Measurements from ENCODE around the gene PROZ.

The PROZ gene

GRCh38 chr13:113148940-113149503 is 9.4 kb upstream of the PROZ start:
- Histone ChIP-seq H3K4me3 (ENCODE audit: low read depth, low read length) (no peak overlapping the region), H3K9me3 (ENCODE audit: control insufficient read depth, insufficient read depth, low read depth, low read length) (no peaks in the 10 kb centered on the region), H3K36me3 (ENCODE audit: control insufficient read depth in 2 of 2, insufficient read depth in 1 of 2, low read length in 2 of 2) (no peaks in the 10 kb centered on the region), H3K4me1 (ENCODE audit: control insufficient read depth, insufficient read depth, low read length) (no peaks in the 10 kb centered on the region; the same call in 1 of the 2 replicates), H3K27ac (ENCODE audit: extremely low read depth, low read depth, low read length) (no peak overlapping the region)
- CTCF ChIA-PET: no interaction called here
- POLR2A ChIA-PET: no interaction called here
- TF ChIP-seq PBX3 (CRISPR knock-in tag; IDR thresholded peaks at IDR 0.05): no peak
- TF ChIP-seq ZNF416 (tag by site-specific recombination; IDR thresholded peaks at IDR 0.05): no peak
- no peak for TF ChIP-seq ZBTB26 (tag by site-specific recombination; optimal IDR thresholded peaks at IDR 0.05)
- TF ChIP-seq ZNF223 (tag by site-specific recombination; IDR thresholded peaks at IDR 0.05): no peak
- no peak for TF ChIP-seq ZNF433 (tag by site-specific recombination; IDR thresholded peaks at IDR 0.05; ENCODE audit: low read depth)
- no peak for TF ChIP-seq ZNF555 (tag by site-specific recombination; conservative IDR thresholded peaks at IDR 0.05)
- TF ChIP-seq RBAK (tag by site-specific recombination; IDR thresholded peaks at IDR 0.05): no peak
- no peak for TF ChIP-seq ZNF571 (tag by site-specific recombination; IDR thresholded peaks at IDR 0.05)
- no peak for TF ChIP-seq ZNF473 (tag by site-specific recombination; IDR thresholded peaks at IDR 0.05)
- no peak for TF ChIP-seq KLF7 (tag by site-specific recombination; IDR thresholded peaks at IDR 0.05; ENCODE audit: borderline replicate concordance)
- no peak for TF ChIP-seq ZNF549 (tag by site-specific recombination; IDR thresholded peaks at IDR 0.05)
- TF ChIP-seq ZNF239 (tag by site-specific recombination; IDR thresholded peaks at IDR 0.05): no peak
- TF ChIP-seq ZNF248 (tag by site-specific recombination; IDR thresholded peaks at IDR 0.05): no peak
- TF ChIP-seq WT1 (tag by site-specific recombination; IDR thresholded peaks at IDR 0.05): no peak
- TF ChIP-seq ZNF76 (tag by site-specific recombination; IDR thresholded peaks at IDR 0.05; ENCODE audit: borderline replicate concordance, low read depth): no peak
- no peak for TF ChIP-seq ZNF600 (tag by site-specific recombination; IDR thresholded peaks at IDR 0.05)

DNA sequence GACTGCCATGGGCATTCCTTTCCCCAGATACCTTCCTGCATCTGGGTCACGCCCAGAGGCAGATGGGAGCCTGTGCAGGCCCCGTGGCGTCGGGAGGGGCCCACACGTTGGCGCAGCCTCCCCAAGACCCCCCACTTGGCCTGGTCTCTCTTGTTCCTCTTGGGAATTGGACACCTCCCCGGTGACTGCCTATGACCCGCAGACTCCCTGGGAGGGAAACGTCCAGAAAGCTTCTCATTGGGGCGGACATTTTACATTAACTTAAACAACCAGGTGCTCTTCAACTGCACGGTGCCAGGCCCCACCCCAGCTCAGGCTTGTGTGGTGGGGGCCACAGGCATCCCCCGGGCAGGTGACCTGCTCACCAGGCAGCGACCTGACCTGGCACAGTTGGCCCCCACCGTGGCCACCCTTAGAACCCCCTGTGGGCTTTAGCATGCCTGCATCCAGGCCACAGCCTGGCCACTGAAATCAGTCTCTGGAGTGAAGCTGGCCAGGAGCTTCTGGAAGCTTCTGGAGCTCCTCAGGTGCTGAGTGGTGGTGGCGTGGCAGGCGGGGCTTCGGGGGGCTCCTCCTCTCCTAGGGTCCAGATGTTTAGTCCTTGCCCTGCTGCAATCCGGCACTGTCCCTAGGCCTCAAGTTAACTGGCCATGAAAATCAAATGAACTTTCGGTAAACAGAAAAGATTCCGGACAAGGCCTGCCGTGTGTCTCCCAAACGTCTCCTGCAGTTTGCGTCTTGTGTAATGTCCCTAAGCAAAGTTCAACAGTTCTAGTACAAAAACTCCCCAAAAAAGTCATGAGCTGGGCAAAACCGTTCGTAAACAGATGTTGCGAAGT is 8.5 kb upstream of the PROZ start:
- TF ChIP-seq HOXA7 (CRISPR knock-in tag; IDR thresholded peaks at IDR 0.05; ENCODE audit: borderline replicate concordance): no peak
- TF ChIP-seq ZNF274 (IDR thresholded peaks at IDR 0.05; ENCODE audit: low read length): no peak
- TF ChIP-seq ZNF274 (tag by site-specific recombination; IDR thresholded peaks at IDR 0.05; ENCODE audit: borderline replicate concordance): no peak
- TF ChIP-seq ZNF266 (tag by site-specific recombination; IDR thresholded peaks at IDR 0.05; ENCODE audit: low read depth): no peak
- no peak for TF ChIP-seq ZNF704 (tag by site-specific recombination; IDR thresholded peaks at IDR 0.05)
- TF ChIP-seq EGR2 (tag by site-specific recombination; IDR thresholded peaks at IDR 0.05; ENCODE audit: low read depth): no peak
- TF ChIP-seq, protein P1, sequence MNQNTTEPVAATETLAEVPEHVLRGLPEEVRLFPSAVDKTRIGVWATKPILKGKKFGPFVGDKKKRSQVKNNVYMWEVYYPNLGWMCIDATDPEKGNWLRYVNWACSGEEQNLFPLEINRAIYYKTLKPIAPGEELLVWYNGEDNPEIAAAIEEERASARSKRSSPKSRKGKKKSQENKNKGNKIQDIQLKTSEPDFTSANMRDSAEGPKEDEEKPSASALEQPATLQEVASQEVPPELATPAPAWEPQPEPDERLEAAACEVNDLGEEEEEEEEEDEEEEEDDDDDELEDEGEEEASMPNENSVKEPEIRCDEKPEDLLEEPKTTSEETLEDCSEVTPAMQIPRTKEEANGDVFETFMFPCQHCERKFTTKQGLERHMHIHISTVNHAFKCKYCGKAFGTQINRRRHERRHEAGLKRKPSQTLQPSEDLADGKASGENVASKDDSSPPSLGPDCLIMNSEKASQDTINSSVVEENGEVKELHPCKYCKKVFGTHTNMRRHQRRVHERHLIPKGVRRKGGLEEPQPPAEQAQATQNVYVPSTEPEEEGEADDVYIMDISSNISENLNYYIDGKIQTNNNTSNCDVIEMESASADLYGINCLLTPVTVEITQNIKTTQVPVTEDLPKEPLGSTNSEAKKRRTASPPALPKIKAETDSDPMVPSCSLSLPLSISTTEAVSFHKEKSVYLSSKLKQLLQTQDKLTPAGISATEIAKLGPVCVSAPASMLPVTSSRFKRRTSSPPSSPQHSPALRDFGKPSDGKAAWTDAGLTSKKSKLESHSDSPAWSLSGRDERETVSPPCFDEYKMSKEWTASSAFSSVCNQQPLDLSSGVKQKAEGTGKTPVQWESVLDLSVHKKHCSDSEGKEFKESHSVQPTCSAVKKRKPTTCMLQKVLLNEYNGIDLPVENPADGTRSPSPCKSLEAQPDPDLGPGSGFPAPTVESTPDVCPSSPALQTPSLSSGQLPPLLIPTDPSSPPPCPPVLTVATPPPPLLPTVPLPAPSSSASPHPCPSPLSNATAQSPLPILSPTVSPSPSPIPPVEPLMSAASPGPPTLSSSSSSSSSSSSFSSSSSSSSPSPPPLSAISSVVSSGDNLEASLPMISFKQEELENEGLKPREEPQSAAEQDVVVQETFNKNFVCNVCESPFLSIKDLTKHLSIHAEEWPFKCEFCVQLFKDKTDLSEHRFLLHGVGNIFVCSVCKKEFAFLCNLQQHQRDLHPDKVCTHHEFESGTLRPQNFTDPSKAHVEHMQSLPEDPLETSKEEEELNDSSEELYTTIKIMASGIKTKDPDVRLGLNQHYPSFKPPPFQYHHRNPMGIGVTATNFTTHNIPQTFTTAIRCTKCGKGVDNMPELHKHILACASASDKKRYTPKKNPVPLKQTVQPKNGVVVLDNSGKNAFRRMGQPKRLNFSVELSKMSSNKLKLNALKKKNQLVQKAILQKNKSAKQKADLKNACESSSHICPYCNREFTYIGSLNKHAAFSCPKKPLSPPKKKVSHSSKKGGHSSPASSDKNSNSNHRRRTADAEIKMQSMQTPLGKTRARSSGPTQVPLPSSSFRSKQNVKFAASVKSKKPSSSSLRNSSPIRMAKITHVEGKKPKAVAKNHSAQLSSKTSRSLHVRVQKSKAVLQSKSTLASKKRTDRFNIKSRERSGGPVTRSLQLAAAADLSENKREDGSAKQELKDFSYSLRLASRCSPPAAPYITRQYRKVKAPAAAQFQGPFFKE (tag by site-specific recombination; IDR thresholded peaks at IDR 0.05; ENCODE audit: borderline replicate concordance): no peak
- Histone ChIP-seq H3K27ac (ENCODE audit: extremely low read depth, low read depth, low read length) (no peak overlapping the region), H3K4me1 (ENCODE audit: control insufficient read depth, insufficient read depth, low read length) (peaks cover 2% of the 10 kb centered on the region), H3K4me3 (ENCODE audit: low read depth, low read length) (no peak overlapping the region), H3K9me3 (ENCODE audit: control insufficient read depth, insufficient read depth, low read depth, low read length) (no peaks in the 10 kb centered on the region), H3K36me3 (ENCODE audit: control insufficient read depth in 2 of 2, insufficient read depth in 1 of 2, low read length in 2 of 2) (no peaks in the 10 kb centered on the region)
- POLR2A ChIA-PET: no interaction called here
- CTCF ChIA-PET: no interaction called here
